GM23338 (cell line): ENCODE measurements around the gene RGS7. TPM values are rescaled to one million over a fixed set of nuclear protein-coding genes. Genes with fewer than 3 reads are reported as not detected.
"Not testable (repeated sequence)": the region's sequence is repeated elsewhere in the genome, so short reads cannot be mapped to it uniquely, and the experiment has no call there.

ENCODE experiments used
- ATAC-seq: fragments of 200-7000 bp; cut with Tn5 transposase; 3 replicates; pipeline ENCODE4 v1.9.1; 2020
- DNase-seq: peaks from one replicate; pipeline ENCODE4 v3.0.0-alpha.2; 2015; ENCODE audit warnings: low spot score
- H2AFZ ChIP-seq: fragments of 200-600 bp; sonication (generic); 2 replicates; pipeline ENCODE4 v1.8.0; 2016; ENCODE audit warnings: antibody characterized with exemption, mild to moderate bottlenecking, moderate library complexity
- H3F3A ChIP-seq: fragments of 200-600 bp; sonication (generic); replicated peaks from 2 replicates; pipeline ENCODE4 v1.8.0; 2017; ENCODE audit warnings: antibody characterized with exemption, mixed run types, low read depth
- H3K27ac ChIP-seq: fragments of 200-600 bp; sonication (generic); 2 replicates; pipeline ENCODE4 v1.6.1; 2016; ENCODE audit warnings: low read depth
- H3K27me3 ChIP-seq: fragments of 200-600 bp; sonication (generic); 2 replicates; pipeline ENCODE4 v1.8.0; 2016; ENCODE audit warnings: mild to moderate bottlenecking, mixed run types, moderate library complexity; ENCODE audit not compliant: insufficient read depth
- H3K36me3 ChIP-seq: fragments of 200-600 bp; sonication (generic); 2 replicates; pipeline ENCODE4 v1.8.0; 2016; ENCODE audit warnings: mild to moderate bottlenecking; ENCODE audit not compliant: insufficient read depth
- H3K4me1 ChIP-seq: fragments of 200-600 bp; sonication (generic); 2 replicates; pipeline ENCODE4 v1.8.0; 2016; ENCODE audit warnings: mild to moderate bottlenecking, moderate library complexity; ENCODE audit not compliant: insufficient read depth
- H3K4me2 ChIP-seq: fragments of 200-600 bp; sonication (generic); 2 replicates; pipeline ENCODE4 v1.7.1; 2017; ENCODE audit warnings: mixed run types
- H3K4me3 ChIP-seq: fragments of 200-600 bp; sonication (generic); 2 replicates; pipeline ENCODE4 v1.6.1; 2016; ENCODE audit warnings: mixed run types
- H3K79me2 ChIP-seq: fragments of 200-600 bp; sonication (generic); replicated peaks from 2 replicates; pipeline ENCODE4 v1.8.0; 2017; ENCODE audit warnings: mild to moderate bottlenecking; ENCODE audit not compliant: insufficient read depth
- H3K9me2 ChIP-seq: fragments of 200-600 bp; sonication (generic); 2 replicates; pipeline ENCODE4 v1.8.0; 2017; ENCODE audit not compliant: insufficient read depth
- H4K20me1 ChIP-seq: fragments of 200-600 bp; sonication (generic); replicated peaks from 2 replicates; pipeline ENCODE4 v1.8.0; 2017; ENCODE audit warnings: mild to moderate bottlenecking; ENCODE audit not compliant: insufficient read depth
- H3K27ac Mint-ChIP-seq: 2 replicates; pipeline ENCODE4 v1.8.0; 2020; ENCODE audit warnings: inconsistent platforms, mild to moderate bottlenecking, moderate library complexity, mixed read lengths
- H3K27me3 Mint-ChIP-seq: 3 replicates; pipeline ENCODE4 v1.8.0; 2022; ENCODE audit warnings: low read depth, mild to moderate bottlenecking, moderate library complexity, mixed read lengths, inconsistent platforms; ENCODE audit not compliant: insufficient read depth, poor library complexity
- H3K36me3 Mint-ChIP-seq: 3 replicates; pipeline ENCODE4 v1.8.0; 2021; ENCODE audit warnings: low read depth, mild to moderate bottlenecking, inconsistent platforms, moderate library complexity, mixed read lengths
- H3K4me1 Mint-ChIP-seq: 3 replicates; pipeline ENCODE4 v1.8.0; 2020; ENCODE audit warnings: mild to moderate bottlenecking, inconsistent platforms, mixed read lengths
- H3K4me3 Mint-ChIP-seq: 3 replicates; pipeline ENCODE4 v1.8.0; 2021; ENCODE audit warnings: moderate library complexity, mild to moderate bottlenecking, inconsistent platforms, mixed read lengths
- H3K9me3 Mint-ChIP-seq: 3 replicates; pipeline ENCODE4 v1.8.0; 2020; ENCODE audit warnings: moderate library complexity, mild to moderate bottlenecking, inconsistent platforms, mixed read lengths
- CREB1 ChIP-seq: fragments of 250-450 bp; sonication (Bioruptor Pico); IDR thresholded peaks from 2 replicates; pipeline ENCODE4 v1.5.0; 2020; ENCODE audit warnings: low read depth, mild to moderate bottlenecking, moderate library complexity
- ETS1 ChIP-seq: IDR thresholded peaks from 2 replicates; pipeline ENCODE4 v1.6.1; 2016; ENCODE audit warnings: antibody characterized with exemption
- EZH2 ChIP-seq: fragments of 200-600 bp; sonication (generic); IDR thresholded peaks from one replicate; pipeline ENCODE4 v1.8.0; 2017; ENCODE audit warnings: antibody characterized with exemption, mild to moderate bottlenecking, low read depth; ENCODE audit not compliant: unreplicated experiment
- EZH2phosphoT487 ChIP-seq: fragments of 200-600 bp; sonication (generic); IDR thresholded peaks from one replicate; pipeline ENCODE4 v1.8.1; 2018; ENCODE audit warnings: antibody characterized with exemption; ENCODE audit not compliant: unreplicated experiment
- NANOG ChIP-seq: IDR thresholded peaks from 2 replicates; pipeline ENCODE4 v1.6.1; 2016; ENCODE audit warnings: antibody characterized with exemption, borderline replicate concordance
- STAT1 ChIP-seq: IDR thresholded peaks from one replicate; pipeline ENCODE4 v1.6.1; 2016; ENCODE audit warnings: antibody characterized with exemption; ENCODE audit not compliant: unreplicated experiment
- ZNF331 ChIP-seq: fragments of 250-450 bp; sonication (Bioruptor Pico); IDR thresholded peaks from 2 replicates; pipeline ENCODE4 v1.5.0; 2020; ENCODE audit warnings: low read depth, mild to moderate bottlenecking, moderate library complexity
- ZNF462 ChIP-seq: fragments of 250-450 bp; sonication (Bioruptor Pico); IDR thresholded peaks from 2 replicates; pipeline ENCODE4 v1.5.0; 2020; ENCODE audit warnings: mild to moderate bottlenecking, moderate library complexity
- polyA plus RNA-seq: library from polyadenylated mRNA; unstranded; fragments of >200 nt; fragmentation: Nextera tagmentation; extraction: Ambion mirVana; gene quantifications from 2 replicates; pipeline ENCODE4 v1.2.1, GENCODE V29; 2016
- total RNA-seq: library from RNA; depleted of rRNA; stranded (reverse); fragments of >200 nt; shearing (Covaris generic); gene quantifications from 2 replicates; pipeline ENCODE4 v1.2.3, GENCODE V29; 2014
- TF ChIP-seq, protein P1 (sequence below): IDR thresholded peaks from one replicate; pipeline ENCODE4 v1.6.1; 2018; ENCODE audit warnings: antibody characterized with exemption; ENCODE audit not compliant: unreplicated experiment

The RGS7 gene
- total and polyA plus RNA-seq, 2 experiments from 2014 or later = 2.0 to 2.2 TPM

- not testable (repeated sequence) for ATAC-seq, H3K79me2 ChIP-seq, H3K4me3 ChIP-seq, H3K4me3 Mint-ChIP-seq, H3K36me3 Mint-ChIP-seq, H3K9me2 ChIP-seq, DNase-seq, H3K27ac ChIP-seq, H3K4me2 ChIP-seq, H3K27me3 Mint-ChIP-seq, H3K36me3 ChIP-seq, H2AFZ ChIP-seq, H3K27ac Mint-ChIP-seq, H3K9me3 Mint-ChIP-seq, H4K20me1 ChIP-seq, H3F3A ChIP-seq, H3K27me3 ChIP-seq
- peaks cover 25% of the 10 kb centered on the region for H3K4me1 ChIP-seq
- peaks cover 25% of the 10 kb centered on the region for H3K4me1 Mint-ChIP-seq
Measured at GRCh38 chr1:241165256-241165655, 191.7 kb downstream of the RGS7 start.

DNA sequence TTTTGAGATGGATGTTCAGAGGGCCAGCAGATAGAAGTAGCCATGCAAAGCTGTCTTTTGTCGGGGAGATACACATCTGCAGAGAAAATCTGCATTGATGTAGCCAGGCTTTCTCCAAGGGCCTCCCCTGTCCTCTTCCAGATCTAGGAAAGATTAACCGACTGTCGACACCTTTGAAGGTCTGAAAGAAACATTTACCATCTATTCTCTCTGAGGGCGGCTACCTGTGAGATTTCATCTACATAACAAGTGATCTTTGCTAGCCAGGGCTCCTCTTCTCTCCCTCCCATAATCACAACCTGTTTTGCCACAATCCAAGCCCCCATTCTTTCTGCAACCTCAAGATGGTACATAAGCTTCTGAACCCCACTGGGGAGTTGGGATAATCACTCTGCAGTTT, 193.6 kb downstream of the RGS7 start:
- no peaks in the 10 kb centered on the region; the same call in 1 of the 2 replicates for H3K36me3 ChIP-seq
- peak overlapping the region; percentile 41; the same call in 1 of the 2 replicates for H3K27ac ChIP-seq
- H3K27ac Mint-ChIP-seq = no peak overlapping the region
- H3K4me3 ChIP-seq = peak overlapping the region; percentile 20; the same call in 1 of the 2 replicates
- no peaks in the 10 kb centered on the region; the same call in 1 of the 2 replicates for H3F3A ChIP-seq
- H3K79me2 ChIP-seq = no peaks in the 10 kb centered on the region
- peak overlapping the region; percentile 70 for H3K4me2 ChIP-seq
- peaks cover 25% of the 10 kb centered on the region for H3K4me1 ChIP-seq
- peaks cover 25% of the 10 kb centered on the region for H3K4me1 Mint-ChIP-seq
- no peaks in the 10 kb centered on the region for H3K27me3 ChIP-seq
- ATAC-seq (peak; percentile 83), DNase-seq (peak; percentile 49)
- TF ChIP-seq ETS1 (no peak), ZNF462 (CRISPR knock-in tag) (0 out of 2 replicates have a peak, but pooled peaks have one; percentile 25), EZH2 (no peak), NANOG (peak; percentile 55; the same call in 1 of the 2 replicates), STAT1 (no peak), EZH2phosphoT487 (no peak), CREB1 (CRISPR knock-in tag) (no peak), ZNF331 (no peak)
- TF ChIP-seq, protein P1, sequence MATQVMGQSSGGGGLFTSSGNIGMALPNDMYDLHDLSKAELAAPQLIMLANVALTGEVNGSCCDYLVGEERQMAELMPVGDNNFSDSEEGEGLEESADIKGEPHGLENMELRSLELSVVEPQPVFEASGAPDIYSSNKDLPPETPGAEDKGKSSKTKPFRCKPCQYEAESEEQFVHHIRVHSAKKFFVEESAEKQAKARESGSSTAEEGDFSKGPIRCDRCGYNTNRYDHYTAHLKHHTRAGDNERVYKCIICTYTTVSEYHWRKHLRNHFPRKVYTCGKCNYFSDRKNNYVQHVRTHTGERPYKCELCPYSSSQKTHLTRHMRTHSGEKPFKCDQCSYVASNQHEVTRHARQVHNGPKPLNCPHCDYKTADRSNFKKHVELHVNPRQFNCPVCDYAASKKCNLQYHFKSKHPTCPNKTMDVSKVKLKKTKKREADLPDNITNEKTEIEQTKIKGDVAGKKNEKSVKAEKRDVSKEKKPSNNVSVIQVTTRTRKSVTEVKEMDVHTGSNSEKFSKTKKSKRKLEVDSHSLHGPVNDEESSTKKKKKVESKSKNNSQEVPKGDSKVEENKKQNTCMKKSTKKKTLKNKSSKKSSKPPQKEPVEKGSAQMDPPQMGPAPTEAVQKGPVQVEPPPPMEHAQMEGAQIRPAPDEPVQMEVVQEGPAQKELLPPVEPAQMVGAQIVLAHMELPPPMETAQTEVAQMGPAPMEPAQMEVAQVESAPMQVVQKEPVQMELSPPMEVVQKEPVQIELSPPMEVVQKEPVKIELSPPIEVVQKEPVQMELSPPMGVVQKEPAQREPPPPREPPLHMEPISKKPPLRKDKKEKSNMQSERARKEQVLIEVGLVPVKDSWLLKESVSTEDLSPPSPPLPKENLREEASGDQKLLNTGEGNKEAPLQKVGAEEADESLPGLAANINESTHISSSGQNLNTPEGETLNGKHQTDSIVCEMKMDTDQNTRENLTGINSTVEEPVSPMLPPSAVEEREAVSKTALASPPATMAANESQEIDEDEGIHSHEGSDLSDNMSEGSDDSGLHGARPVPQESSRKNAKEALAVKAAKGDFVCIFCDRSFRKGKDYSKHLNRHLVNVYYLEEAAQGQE = no peak
- 0 out of 2 replicates have a peak, but pooled peaks cover 9% of the 10 kb centered on the region for H3K9me2 ChIP-seq
- no peak overlapping the region; the same call in 2 of the 3 replicates for H3K4me3 Mint-ChIP-seq
- H2AFZ ChIP-seq = peak overlapping the region; percentile 28; the same call in 1 of the 2 replicates
- H3K27me3 Mint-ChIP-seq = peaks cover 1% of the 10 kb centered on the region
- H4K20me1 ChIP-seq = no peaks in the 10 kb centered on the region
- no peaks in the 10 kb centered on the region; the same call in 2 of the 3 replicates for H3K9me3 Mint-ChIP-seq
- peaks cover 7% of the 10 kb centered on the region; the same call in 1 of the 3 replicates for H3K36me3 Mint-ChIP-seq
